Measurements from ENCODE around the gene TSPAN32. TPM values are rescaled to one million over a fixed set of nuclear protein-coding genes. Genes with fewer than 3 reads are reported as not detected.
A peak's percentile ranks its signal among the peaks of the same experiment; 100 is the strongest.

The TSPAN32 gene
- total RNA-seq, 1 donor from 2014 or later = 0.23 TPM

- Mint-ChIP-seq H3K36me3 (ENCODE audit: low read depth, unreplicated experiment) (no peaks in the 10 kb centered on the region), H3K9me3 (ENCODE audit: unreplicated experiment) (no peaks in the 10 kb centered on the region), H3K27me3 (ENCODE audit: unreplicated experiment) (peaks cover 14% of the 10 kb centered on the region), H3K4me3 (ENCODE audit: unreplicated experiment) (no peak overlapping the region), H3K27ac (ENCODE audit: unreplicated experiment) (no peak overlapping the region), H3K4me1 (ENCODE audit: unreplicated experiment) (no peaks in the 10 kb centered on the region)
- TF ChIP-seq, protein P1, sequence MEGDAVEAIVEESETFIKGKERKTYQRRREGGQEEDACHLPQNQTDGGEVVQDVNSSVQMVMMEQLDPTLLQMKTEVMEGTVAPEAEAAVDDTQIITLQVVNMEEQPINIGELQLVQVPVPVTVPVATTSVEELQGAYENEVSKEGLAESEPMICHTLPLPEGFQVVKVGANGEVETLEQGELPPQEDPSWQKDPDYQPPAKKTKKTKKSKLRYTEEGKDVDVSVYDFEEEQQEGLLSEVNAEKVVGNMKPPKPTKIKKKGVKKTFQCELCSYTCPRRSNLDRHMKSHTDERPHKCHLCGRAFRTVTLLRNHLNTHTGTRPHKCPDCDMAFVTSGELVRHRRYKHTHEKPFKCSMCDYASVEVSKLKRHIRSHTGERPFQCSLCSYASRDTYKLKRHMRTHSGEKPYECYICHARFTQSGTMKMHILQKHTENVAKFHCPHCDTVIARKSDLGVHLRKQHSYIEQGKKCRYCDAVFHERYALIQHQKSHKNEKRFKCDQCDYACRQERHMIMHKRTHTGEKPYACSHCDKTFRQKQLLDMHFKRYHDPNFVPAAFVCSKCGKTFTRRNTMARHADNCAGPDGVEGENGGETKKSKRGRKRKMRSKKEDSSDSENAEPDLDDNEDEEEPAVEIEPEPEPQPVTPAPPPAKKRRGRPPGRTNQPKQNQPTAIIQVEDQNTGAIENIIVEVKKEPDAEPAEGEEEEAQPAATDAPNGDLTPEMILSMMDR (IDR thresholded peaks at IDR 0.05; ENCODE audit: unreplicated experiment) = no peak
- no peak for DNase-seq (ENCODE audit: low spot score)
These were observed 4.2 kb upstream of the TSPAN32 start for GRCh38 chr11:2297623-2298030.

DNA sequence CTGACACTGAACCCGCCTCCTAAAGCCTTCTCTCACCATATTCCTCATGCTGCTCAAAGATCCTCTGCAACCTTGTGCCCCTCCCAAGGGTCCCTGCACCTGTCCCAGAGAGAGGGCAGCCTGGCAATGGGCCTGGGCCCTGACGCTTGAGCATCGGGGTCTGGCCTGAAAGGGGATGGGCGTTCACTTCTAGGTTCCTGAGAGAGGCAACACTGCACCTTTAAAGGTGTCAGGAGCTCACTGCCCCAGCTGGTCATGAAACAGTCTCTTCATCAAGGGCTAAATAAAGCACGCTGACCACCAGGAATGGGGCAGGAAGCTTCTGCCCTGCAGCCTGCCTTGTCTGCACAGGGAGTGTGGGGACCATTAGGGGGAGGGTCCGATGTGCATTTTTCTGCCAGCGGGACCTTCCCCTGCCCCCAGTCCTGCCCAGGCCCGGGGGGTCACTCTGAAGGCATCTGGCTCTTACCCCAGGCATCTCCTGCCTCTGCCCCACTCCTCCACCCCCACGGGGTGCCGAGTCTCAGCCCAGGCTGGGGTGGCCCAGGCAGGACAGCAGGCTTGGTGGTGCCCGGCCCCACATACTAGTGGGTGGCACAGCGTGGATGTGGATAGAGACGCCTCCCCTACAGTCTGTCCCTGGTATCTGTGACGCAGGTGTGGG is 3.5 kb upstream of the TSPAN32 start:
- H3K4me3 Mint-ChIP-seq (ENCODE audit: unreplicated experiment) = no peak overlapping the region
- H3K27me3 Mint-ChIP-seq (ENCODE audit: unreplicated experiment) = peaks cover 14% of the 10 kb centered on the region
- no peaks in the 10 kb centered on the region for H3K36me3 Mint-ChIP-seq (ENCODE audit: low read depth, unreplicated experiment)
- no peak overlapping the region for H3K27ac Mint-ChIP-seq (ENCODE audit: unreplicated experiment)
- DNase-seq (ENCODE audit: low spot score) = peak; percentile 3
- TF ChIP-seq, protein P1 (IDR thresholded peaks at IDR 0.05; ENCODE audit: unreplicated experiment) = no peak
- H3K9me3 Mint-ChIP-seq (ENCODE audit: unreplicated experiment) = no peaks in the 10 kb centered on the region
- no peaks in the 10 kb centered on the region for H3K4me1 Mint-ChIP-seq (ENCODE audit: unreplicated experiment)

DNA sequence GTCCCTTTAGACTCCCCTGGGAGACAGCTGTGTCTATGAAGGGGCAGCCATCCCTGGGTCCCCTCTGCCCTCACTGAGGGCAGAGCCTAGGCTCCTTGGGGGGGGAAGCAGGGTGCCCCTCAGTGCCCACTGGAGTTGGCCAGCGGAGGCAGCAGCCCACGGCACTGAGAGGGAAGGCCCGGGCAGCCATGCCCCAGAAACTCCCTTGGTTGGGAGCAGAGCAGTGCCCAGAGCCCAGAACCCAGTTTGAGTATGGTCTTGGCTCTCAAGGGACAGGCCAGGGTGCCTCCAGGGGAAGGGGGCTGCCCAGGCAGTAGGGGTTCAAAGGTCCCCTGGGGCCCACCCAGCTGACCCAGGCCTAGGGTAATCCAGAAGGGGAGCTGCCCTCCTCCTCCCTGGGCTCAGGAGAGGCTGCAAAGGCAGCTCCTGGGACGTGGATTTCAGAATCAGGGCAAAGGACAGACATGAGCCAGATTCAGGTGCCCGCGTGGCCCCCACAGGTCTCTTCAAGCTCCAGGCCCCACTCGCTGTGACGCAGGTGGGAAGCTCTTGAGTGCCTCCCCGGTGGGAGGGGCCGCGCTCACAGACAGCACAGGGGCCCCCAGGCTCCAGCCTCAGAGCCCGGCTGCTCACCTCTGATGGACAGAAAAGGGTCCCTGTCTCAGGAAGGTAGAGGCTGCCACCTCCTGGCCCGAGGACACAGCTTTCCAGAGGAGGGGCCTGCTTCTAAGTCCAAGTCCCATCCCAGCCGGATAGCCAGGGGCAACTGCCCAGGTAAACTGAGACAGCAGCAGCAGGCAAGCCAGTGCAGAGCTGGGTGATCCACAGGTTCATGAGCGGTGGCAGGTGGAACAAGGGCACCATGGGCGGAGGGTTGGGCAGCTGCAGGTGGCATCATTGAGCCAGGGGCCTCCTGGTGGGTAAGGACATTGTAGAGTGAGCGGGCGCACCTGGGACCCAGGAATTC is 2.7 kb upstream of the TSPAN32 start:
- Mint-ChIP-seq H3K4me3 (ENCODE audit: unreplicated experiment) (no peak overlapping the region), H3K27me3 (ENCODE audit: unreplicated experiment) (peaks cover 9% of the 10 kb centered on the region), H3K27ac (ENCODE audit: unreplicated experiment) (no peak overlapping the region), H3K36me3 (ENCODE audit: low read depth, unreplicated experiment) (no peaks in the 10 kb centered on the region), H3K4me1 (ENCODE audit: unreplicated experiment) (no peaks in the 10 kb centered on the region), H3K9me3 (ENCODE audit: unreplicated experiment) (no peaks in the 10 kb centered on the region)
- peak; percentile 49 for DNase-seq (ENCODE audit: low spot score)
- TF ChIP-seq, protein P1 (IDR thresholded peaks at IDR 0.05; ENCODE audit: unreplicated experiment) = no peak

DNA sequence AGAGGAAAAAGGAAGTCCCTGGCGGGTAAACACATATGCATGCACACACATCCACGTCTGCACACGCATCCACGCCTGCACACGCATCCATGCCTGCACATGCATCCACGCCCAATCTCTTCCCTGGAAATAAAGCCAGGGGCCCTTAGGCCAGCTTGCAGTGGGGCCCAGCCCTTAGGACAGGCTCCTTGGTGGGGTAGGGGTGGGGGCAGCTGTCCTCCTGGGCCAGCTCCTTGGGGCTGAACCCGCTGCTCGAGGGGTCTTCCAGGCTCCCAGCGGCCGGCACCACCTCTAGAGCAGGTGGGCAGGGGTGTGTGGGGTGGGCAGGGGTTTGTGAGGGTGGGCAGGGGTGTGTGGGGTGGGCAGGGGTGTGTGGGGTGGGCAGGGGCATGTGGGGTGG is 2.0 kb upstream of the TSPAN32 start:
- H3K36me3 Mint-ChIP-seq (ENCODE audit: low read depth, unreplicated experiment) = no peaks in the 10 kb centered on the region
- no peaks in the 10 kb centered on the region for H3K4me1 Mint-ChIP-seq (ENCODE audit: unreplicated experiment)
- no peaks in the 10 kb centered on the region for H3K9me3 Mint-ChIP-seq (ENCODE audit: unreplicated experiment)
- no peak overlapping the region for H3K4me3 Mint-ChIP-seq (ENCODE audit: unreplicated experiment)
- TF ChIP-seq, protein P1 (IDR thresholded peaks at IDR 0.05; ENCODE audit: unreplicated experiment) = no peak
- H3K27me3 Mint-ChIP-seq (ENCODE audit: unreplicated experiment) = peaks cover 9% of the 10 kb centered on the region
- DNase-seq (ENCODE audit: low spot score) = no peak
- no peak overlapping the region for H3K27ac Mint-ChIP-seq (ENCODE audit: unreplicated experiment)

Measured in endothelial cell (in vitro differentiated cells).